Loucy (cell line): Measurements from ENCODE around the gene CRTAC1.

ENCODE experiments used
- CTCF ChIP-seq: fragments of 200-600 bp; sonication (generic); conservative IDR thresholded peaks from 2 replicates; pipeline ENCODE4 v1.5.1; 2014; ENCODE audit warnings: mild to moderate bottlenecking, antibody characterized with exemption, low read length
- EZH2phosphoT487 ChIP-seq: fragments of 200-600 bp; IDR thresholded peaks from 2 replicates; pipeline ENCODE4 v1.6.1; 2018; ENCODE audit warnings: antibody characterized with exemption, mild to moderate bottlenecking, moderate library complexity, borderline replicate concordance

- no peak for TF ChIP-seq CTCF
- TF ChIP-seq EZH2phosphoT487, result no peak
These were observed 119.2 kb downstream of the CRTAC1 start for GRCh38 chr10:97911217-97911616.
